Naive thymus-derived CD4-positive, alpha-beta T cell (primary cell): ENCODE measurements around the gene BNIP5. TPM values are rescaled to one million over a fixed set of nuclear protein-coding genes. Genes with fewer than 3 reads are reported as not detected.

Experiments
- ATAC-seq: fragments of 150-1000 bp; cut with Tn5 transposase; 2 replicates; pipeline ENCODE4 v1.10.0; 2021; ENCODE audit warnings: mild to moderate bottlenecking, moderate library complexity
- CTCF ChIA-PET: fragments of 350-600 bp; sonication (Branson Sonifier 250); formaldehyde crosslinking; loops from one replicate; lab custom pipeline; 2021; ENCODE audit warnings: antibody characterized with exemption; lab: Charles Lee
- POLR2A ChIA-PET: fragments of 350-600 bp; sonication (Branson Sonifier 250); formaldehyde crosslinking; loops from one replicate; lab custom pipeline; 2021; ENCODE audit warnings: antibody characterized with exemption, inconsistent platforms; lab: Charles Lee
- DNase-seq, 9 donors: peaks; one replicate each; pipeline versions ENCODE4 v3.0.0 to v3.0.0-alpha.2; 2020 to 2022; ENCODE audit warnings: mixed read lengths in 1 of 9
- H3K27ac ChIP-seq: one replicate; pipeline ENCODE4 v1.7.0; 2013; ENCODE audit warnings: mild to moderate bottlenecking, low read depth, low read length, moderate library complexity
- H3K27me3 ChIP-seq, 2 donors: one replicate each; pipeline ENCODE4 v1.7.0; 2013; ENCODE audit warnings: low read length in 2 of 2, mild to moderate bottlenecking in 2 of 2, moderate library complexity in 2 of 2; ENCODE audit not compliant: control insufficient read depth in 2 of 2, insufficient read depth in 2 of 2
- H3K36me3 ChIP-seq, 3 experiments: 1 replicate in 2 of 3; 2 replicates in 1 of 3; pipeline ENCODE4 v1.7.0; 2013; ENCODE audit warnings: low read length in 3 of 3, mild to moderate bottlenecking in 3 of 3, moderate library complexity in 1 of 3; ENCODE audit not compliant: insufficient read depth in 3 of 3, control insufficient read depth in 2 of 3
- H3K4me1 ChIP-seq, 2 donors: one replicate each; pipeline ENCODE4 v1.7.0; 2013; ENCODE audit warnings: low read length in 2 of 2, mild to moderate bottlenecking in 2 of 2, moderate library complexity in 1 of 2; ENCODE audit not compliant: control insufficient read depth in 2 of 2, insufficient read depth in 2 of 2
- H3K4me3 ChIP-seq: 2 replicates; pipeline ENCODE4 v1.7.0; 2013; ENCODE audit warnings: mild to moderate bottlenecking, low read length
- H3K9me3 ChIP-seq, 3 experiments: 1 replicate in 2 of 3; 2 replicates in 1 of 3; pipeline ENCODE4 v1.7.0; 2013; ENCODE audit warnings: low read length in 3 of 3; ENCODE audit not compliant: control insufficient read depth in 2 of 3
- H3K27ac Mint-ChIP-seq, 9 donors: one replicate each; pipeline ENCODE4 v1.8.0; 2020 to 2022; ENCODE audit warnings: mixed read lengths in 9 of 9, mild to moderate bottlenecking in 8 of 9, moderate library complexity in 5 of 9, inconsistent platforms in 2 of 9
- H3K27me3 Mint-ChIP-seq, 5 donors: one replicate each; pipeline ENCODE4 v1.8.0; 2021 to 2022; ENCODE audit warnings: mixed read lengths in 5 of 5, mild to moderate bottlenecking in 1 of 5
- H3K36me3 Mint-ChIP-seq, 5 donors: one replicate each; pipeline ENCODE4 v1.8.0; 2020 to 2022; ENCODE audit warnings: mixed read lengths in 5 of 5, mild to moderate bottlenecking in 3 of 5, inconsistent platforms in 1 of 5
- H3K4me1 Mint-ChIP-seq, 7 donors: one replicate each; pipeline ENCODE4 v1.8.0; 2020 to 2022; ENCODE audit warnings: mixed read lengths in 7 of 7, mild to moderate bottlenecking in 3 of 7, inconsistent platforms in 1 of 7
- H3K4me3 Mint-ChIP-seq, 10 donors: one replicate each; pipeline ENCODE4 v1.8.0; 2020 to 2022; ENCODE audit warnings: mild to moderate bottlenecking in 10 of 10, mixed read lengths in 10 of 10, moderate library complexity in 6 of 10, inconsistent platforms in 2 of 10
- H3K9me3 Mint-ChIP-seq, 11 donors: one replicate each; pipeline ENCODE4 v1.8.0; 2020 to 2022; ENCODE audit warnings: mixed read lengths in 11 of 11, mild to moderate bottlenecking in 4 of 11, inconsistent platforms in 1 of 11, moderate library complexity in 1 of 11
- intact Hi-C, 2 donors: fragments of 100-400 bp; cut with micrococcal nuclease; formaldehyde crosslinking; loops; one replicate each; pipeline ENCODE4 v1.15.1; 2023
- polyA plus RNA-seq, 2 donors: library from polyadenylated mRNA; unstranded; fragments of 300-500 nt; fragmentation: Illumina TruSeq; gene quantifications; one replicate each; pipeline ENCODE4 v1.2.3, GENCODE V29; 2021
- total RNA-seq, 6 experiments: library from RNA in 5 of 6; stranded (reverse) in 5 of 6; gene quantifications; 1 replicate in 5 of 6; 2 replicates in 1 of 6; pipeline ENCODE4 v1.2.3 and lab custom pipeline; 2021 to 2026

The BNIP5 gene
- total and polyA plus RNA-seq, 7 experiments from 2014 or later: 0.05 TPM; not detected in 6

DNA sequence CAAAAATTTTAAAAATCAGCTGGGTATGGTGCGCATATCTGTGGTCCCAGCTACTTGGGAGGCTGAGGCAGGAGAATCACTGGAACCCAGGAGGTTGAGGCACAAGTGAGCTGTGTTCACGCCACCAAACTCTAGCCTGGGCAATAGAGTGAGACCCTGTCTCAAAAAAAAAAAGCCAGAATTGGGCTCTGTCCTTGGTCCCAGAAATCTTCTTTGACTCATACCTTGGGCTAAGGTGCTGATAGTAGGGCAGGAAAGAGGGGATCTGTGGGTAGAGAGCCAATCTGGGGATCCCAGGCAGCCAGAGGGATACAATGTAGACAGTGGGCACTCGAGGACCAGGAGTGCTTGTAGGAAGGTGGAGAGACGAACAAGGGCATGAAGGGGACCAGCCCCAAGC lies 37.5 kb upstream of the BNIP5 start:
- Mint-ChIP-seq H3K4me3 (no peak overlapping the region), H3K9me3 (no peaks in the 10 kb centered on the region), H3K27ac (no peak overlapping the region), H3K4me1 (peaks cover 0 to 3% (median 0%) of the 10 kb centered on the region in 7 donors), H3K36me3 (peaks cover 0 to 5% (median 0%) of the 10 kb centered on the region in 5 donors), H3K27me3 (no peaks in the 10 kb centered on the region)
- no peak overlapping the region for H3K27ac ChIP-seq
- no peaks in the 10 kb centered on the region for H3K36me3 ChIP-seq
- no peaks in the 10 kb centered on the region for H3K27me3 ChIP-seq
- DNase-seq: no peak
- no peak for ATAC-seq
- CTCF ChIA-PET: no interaction called here
- no peaks in the 10 kb centered on the region for H3K9me3 ChIP-seq
- no peaks in the 10 kb centered on the region for H3K4me1 ChIP-seq
- POLR2A ChIA-PET: no interaction called here
- intact Hi-C loops: no loop called here
- H3K4me3 ChIP-seq: no peak overlapping the region

DNA sequence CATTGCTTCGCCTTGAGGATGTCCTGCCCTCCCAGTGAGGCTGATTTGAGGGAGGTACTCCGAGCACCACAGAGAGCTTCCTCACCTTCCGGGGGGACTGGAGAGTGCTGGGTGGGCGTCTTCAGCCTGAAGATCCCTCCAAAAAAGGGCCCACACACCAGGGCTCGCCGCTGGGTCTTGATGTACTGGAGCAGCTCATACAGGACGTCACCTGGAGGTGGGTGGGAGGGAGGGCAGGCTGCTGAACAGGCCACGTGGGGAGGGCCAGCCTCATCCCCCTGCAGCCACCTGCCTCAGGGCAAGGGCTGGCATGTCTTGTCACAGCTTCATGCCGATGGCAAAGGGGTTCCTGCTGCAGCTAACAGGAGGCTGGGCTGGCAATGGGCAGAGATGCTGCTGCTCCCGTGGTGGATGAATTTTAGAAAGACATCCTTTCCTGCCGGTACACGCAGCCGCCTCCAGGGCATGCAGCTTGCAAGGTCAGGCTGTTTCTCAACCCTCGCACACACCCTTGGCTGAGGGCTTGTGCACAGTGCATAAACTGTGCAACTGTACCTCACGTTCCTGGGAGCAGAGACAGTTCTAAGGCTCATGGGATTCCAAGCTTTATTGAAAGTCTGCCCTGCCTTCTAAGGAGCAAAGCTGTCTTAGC lies 36.8 kb upstream of the BNIP5 start:
- no peaks in the 10 kb centered on the region for H3K9me3 Mint-ChIP-seq
- ATAC-seq (no peak), DNase-seq (no peak)
- H3K36me3 ChIP-seq: no peaks in the 10 kb centered on the region
- POLR2A ChIA-PET: no interaction called here
- H3K4me3 ChIP-seq: no peak overlapping the region
- peaks cover 0 to 5% (median 0%) of the 10 kb centered on the region in 5 donors for H3K36me3 Mint-ChIP-seq
- CTCF ChIA-PET: no interaction called here
- no peaks in the 10 kb centered on the region for H3K9me3 ChIP-seq
- intact Hi-C loops: no loop called here
- no peaks in the 10 kb centered on the region for H3K27me3 ChIP-seq
- H3K27ac ChIP-seq: no peak overlapping the region
- H3K4me3 Mint-ChIP-seq: no peak overlapping the region
- H3K27me3 Mint-ChIP-seq: no peaks in the 10 kb centered on the region
- H3K27ac Mint-ChIP-seq: no peak overlapping the region
- H3K4me1 Mint-ChIP-seq: peaks cover 0 to 3% (median 0%) of the 10 kb centered on the region in 7 donors
- H3K4me1 ChIP-seq: no peaks in the 10 kb centered on the region

DNA sequence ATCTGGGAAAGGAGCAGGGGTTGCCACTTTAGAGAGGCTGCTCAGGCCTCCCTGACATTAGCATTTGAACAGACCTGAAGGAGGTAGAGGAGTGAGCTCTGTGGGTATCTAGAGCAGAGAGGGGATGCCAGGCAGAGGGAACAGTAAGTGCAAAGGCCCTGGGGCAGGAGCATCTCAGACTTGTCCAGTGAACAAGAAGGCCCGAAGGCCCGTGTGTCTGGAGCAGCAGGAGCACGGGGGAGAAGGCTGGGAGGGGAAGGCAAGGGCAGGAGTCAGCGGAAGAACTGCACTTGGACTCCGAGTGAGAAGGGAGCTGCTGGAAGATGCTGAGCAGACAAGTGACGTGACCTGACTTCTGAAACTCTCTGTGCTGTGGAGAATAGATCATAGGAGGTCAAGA lies 35.4 kb upstream of the BNIP5 start:
- peaks cover 0 to 5% (median 0%) of the 10 kb centered on the region in 5 donors for H3K36me3 Mint-ChIP-seq
- Histone ChIP-seq H3K27me3 (no peaks in the 10 kb centered on the region), H3K9me3 (no peaks in the 10 kb centered on the region), H3K4me3 (no peak overlapping the region), H3K36me3 (no peaks in the 10 kb centered on the region), H3K4me1 (no peaks in the 10 kb centered on the region), H3K27ac (no peak overlapping the region)
- intact Hi-C loops: no loop called here
- H3K4me1 Mint-ChIP-seq: peaks cover 0 to 3% (median 0%) of the 10 kb centered on the region in 7 donors
- H3K4me3 Mint-ChIP-seq: no peak overlapping the region
- ChIA-PET POLR2A (no interaction called here), CTCF (no interaction called here)
- H3K27ac Mint-ChIP-seq: no peak overlapping the region
- H3K27me3 Mint-ChIP-seq: no peaks in the 10 kb centered on the region
- DNase-seq (no peak), ATAC-seq (no peak)
- no peaks in the 10 kb centered on the region for H3K9me3 Mint-ChIP-seq

DNA sequence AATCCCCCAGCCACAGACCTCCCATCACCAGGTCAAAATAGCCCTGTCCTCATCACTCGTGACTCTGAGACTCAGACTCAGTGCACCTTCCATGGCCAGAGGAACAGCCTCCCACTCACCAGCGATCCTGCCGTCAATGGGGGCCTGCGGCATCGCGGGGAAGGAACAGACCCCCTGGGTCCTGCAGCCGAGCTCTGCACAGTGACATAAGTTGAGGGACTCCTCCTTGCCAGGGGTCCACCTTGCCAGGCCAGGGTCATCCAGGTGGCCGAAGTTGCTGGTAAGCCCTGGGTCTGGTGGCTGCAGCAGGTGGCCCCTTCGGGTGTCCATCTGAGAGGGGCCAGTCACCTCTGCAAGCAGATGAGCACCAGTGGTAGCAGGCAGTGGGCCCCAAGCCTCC lies 34.5 kb upstream of the BNIP5 start:
- Mint-ChIP-seq H3K27ac (no peak overlapping the region), H3K4me3 (no peak overlapping the region), H3K4me1 (peaks cover 0 to 3% (median 0%) of the 10 kb centered on the region in 7 donors), H3K27me3 (no peaks in the 10 kb centered on the region), H3K9me3 (no peaks in the 10 kb centered on the region), H3K36me3 (peaks cover 0 to 5% (median 0%) of the 10 kb centered on the region in 5 donors)
- Histone ChIP-seq H3K9me3 (no peaks in the 10 kb centered on the region), H3K27ac (no peak overlapping the region), H3K4me3 (no peak overlapping the region), H3K4me1 (no peaks in the 10 kb centered on the region), H3K27me3 (no peaks in the 10 kb centered on the region), H3K36me3 (no peaks in the 10 kb centered on the region)
- DNase-seq: no peak
- ChIA-PET CTCF (no interaction called here), POLR2A (no interaction called here)
- no peak for ATAC-seq
- intact Hi-C loops: no loop called here

DNA sequence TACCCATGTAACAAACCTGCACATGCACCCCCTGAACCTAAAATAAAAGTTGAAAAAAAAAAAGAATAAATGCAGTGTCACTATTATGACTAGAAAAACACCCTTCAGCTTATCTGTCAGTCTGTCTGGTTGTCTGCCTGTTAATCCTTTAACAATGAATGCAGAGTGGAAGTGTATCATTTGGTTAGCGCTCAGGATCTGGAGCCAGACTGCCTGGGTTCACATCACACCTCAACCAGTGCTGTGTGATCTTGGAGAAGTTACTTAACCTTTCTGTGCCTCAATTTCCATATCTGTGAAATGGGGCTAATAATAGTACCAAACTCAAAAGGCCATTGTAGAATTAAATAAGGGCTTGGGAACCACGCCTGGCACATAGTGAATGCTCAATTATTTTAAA lies 34.0 kb upstream of the BNIP5 start:
- H3K27ac Mint-ChIP-seq: no peak overlapping the region
- no peak overlapping the region for H3K4me3 ChIP-seq
- no peaks in the 10 kb centered on the region for H3K9me3 Mint-ChIP-seq
- CTCF ChIA-PET: no interaction called here
- POLR2A ChIA-PET: no interaction called here
- ATAC-seq (no peak), DNase-seq (no peak)
- H3K4me1 ChIP-seq: no peaks in the 10 kb centered on the region
- H3K36me3 ChIP-seq: no peaks in the 10 kb centered on the region
- no peak overlapping the region for H3K4me3 Mint-ChIP-seq
- peaks cover 0 to 5% (median 0%) of the 10 kb centered on the region in 5 donors for H3K36me3 Mint-ChIP-seq
- no peak overlapping the region for H3K27ac ChIP-seq
- H3K4me1 Mint-ChIP-seq: peaks cover 0 to 3% (median 0%) of the 10 kb centered on the region in 7 donors
- H3K27me3 Mint-ChIP-seq: no peaks in the 10 kb centered on the region
- no peaks in the 10 kb centered on the region for H3K27me3 ChIP-seq
- intact Hi-C loops: no loop called here
- H3K9me3 ChIP-seq: no peaks in the 10 kb centered on the region

DNA sequence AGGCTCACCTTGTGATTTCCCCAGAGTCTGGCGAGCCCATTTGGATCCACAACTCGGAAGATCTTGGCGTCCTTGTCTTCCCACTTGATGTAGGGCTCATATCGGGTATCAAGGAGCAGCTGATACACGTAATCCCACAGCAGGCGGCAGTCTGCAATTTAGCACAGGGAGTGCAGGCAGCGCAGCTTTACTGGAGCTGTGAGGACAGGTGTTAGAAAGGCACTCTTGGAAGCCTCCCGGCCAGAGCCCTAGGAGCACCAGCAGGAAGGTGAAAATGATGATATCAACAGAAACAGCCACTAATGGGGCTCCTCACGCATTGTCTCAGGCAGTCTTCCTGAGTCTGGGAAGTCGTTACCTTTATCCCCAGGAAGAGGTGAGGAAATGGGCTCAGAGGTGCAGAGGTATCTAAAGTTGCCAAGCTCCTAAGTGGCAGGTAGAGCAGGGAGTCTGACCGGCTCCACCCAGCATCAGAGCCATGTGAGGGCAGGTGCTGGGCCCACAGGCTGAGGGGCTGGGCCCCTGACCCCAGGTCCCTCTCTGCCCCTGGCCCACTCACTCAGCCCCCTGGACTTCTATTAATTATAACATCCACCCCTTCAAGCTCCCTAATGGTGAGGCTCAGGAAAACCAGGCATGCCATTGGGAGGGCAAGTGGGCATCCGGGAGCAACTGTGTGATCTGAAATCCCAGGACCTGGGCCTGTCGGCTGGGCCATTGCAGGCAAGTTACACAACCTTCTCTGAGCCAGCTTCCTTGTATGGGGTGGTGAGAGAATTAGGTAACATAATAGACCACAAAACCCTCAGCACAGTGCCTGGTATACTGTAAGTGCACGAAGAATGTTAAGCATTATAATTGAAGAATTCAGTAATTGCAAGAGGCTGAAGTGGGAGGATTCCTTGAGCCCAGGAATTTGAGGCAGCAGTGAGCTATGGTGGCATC lies 32.5 kb upstream of the BNIP5 start:
- ChIA-PET CTCF (no interaction called here), POLR2A (no interaction called here)
- H3K4me1 ChIP-seq: no peaks in the 10 kb centered on the region
- no peaks in the 10 kb centered on the region for H3K9me3 Mint-ChIP-seq
- H3K27ac ChIP-seq: no peak overlapping the region
- H3K4me1 Mint-ChIP-seq: peaks cover 0 to 8% (median 0%) of the 10 kb centered on the region in 7 donors
- DNase-seq (no peak), ATAC-seq (peak; percentile 82)
- no peak overlapping the region for H3K4me3 Mint-ChIP-seq
- intact Hi-C loops: no loop called here
- peaks cover 0 to 6% (median 0%) of the 10 kb centered on the region in 5 donors for H3K36me3 Mint-ChIP-seq
- H3K27ac Mint-ChIP-seq: no peak overlapping the region
- no peaks in the 10 kb centered on the region for H3K36me3 ChIP-seq
- no peak overlapping the region for H3K4me3 ChIP-seq
- no peaks in the 10 kb centered on the region for H3K9me3 ChIP-seq
- H3K27me3 Mint-ChIP-seq: no peaks in the 10 kb centered on the region
- H3K27me3 ChIP-seq: no peaks in the 10 kb centered on the region
